ENCODE measurements around the gene GALNT13. TPM values are rescaled to one million over a fixed set of nuclear protein-coding genes. Genes with fewer than 3 reads are reported as not detected.
A peak's percentile ranks its signal among the peaks of the same experiment; 100 is the strongest.

Gene GALNT13
- total and polyA plus RNA-seq, 2 of the 13 experiments (the other 11 are each of a cell fraction or from before 2014, with no cell fraction given), result 1.3 to 5.0 TPM

GRCh38 chr2:154439156-154439555 is 567.4 kb downstream of the GALNT13 start (continued):
- TF ChIP-seq CTCF (CRISPR knock-in tag; IDR thresholded peaks at IDR 0.05) (peak; percentile 68), HNRNPUL1 (IDR thresholded peaks at IDR 0.05; ENCODE audit: low read depth, low read length) (0 out of 2 replicates have a peak, but pooled peaks have one; percentile 16)

- FAIRE-seq (no peak), DNase-seq (ENCODE audit: low spot score) (no peak), ATAC-seq (no peak)
- Histone ChIP-seq H3K4me1 (ENCODE audit: insufficient read depth, low read length) (peaks cover 34% of the 10 kb centered on the region), H2AFZ (ENCODE audit: low read length) (no peak overlapping the region), H3K4me3 (replicated peaks in 1 of 3; ENCODE audit: insufficient read depth in 1 of 3, low read depth in 2 of 3, low read length in 3 of 3) (no peak overlapping the region), H3K27ac (ENCODE audit: extremely low read length, insufficient read depth, low read length) (no peak overlapping the region), H3K4me2 (ENCODE audit: low read depth, low read length) (no peak overlapping the region), H3K79me2 (ENCODE audit: insufficient read depth, low read length) (no peaks in the 10 kb centered on the region), H4K20me1 (ENCODE audit: insufficient read depth, low read length) (no peaks in the 10 kb centered on the region), H3K9ac (ENCODE audit: insufficient read depth, low read depth, low read length) (no peak overlapping the region), H3K27me3 (ENCODE audit: control insufficient read depth in 1 of 2, insufficient read depth in 2 of 2, low read length in 2 of 2) (no peaks in the 10 kb centered on the region), H3K36me3 (replicated peaks in 1 of 2; ENCODE audit: control insufficient read depth in 1 of 2, insufficient read depth in 2 of 2, low read length in 2 of 2) (no peaks in the 10 kb centered on the region), H3K9me3 (ENCODE audit: low read length) (no peaks in the 10 kb centered on the region)
- POLR2A ChIA-PET, result no interaction called here
- intact Hi-C loops (cut with micrococcal nuclease; ENCODE audit: unreplicated experiment), result no loop called here
- in situ Hi-C loops (cut with HindIII; ENCODE audit: extremely low pct_ligation_motif_present, low pct_unique_long_range_greater_than_20kb), result loop anchor here (25.0 kb wide), 1 partner anchor 768 kb away; no protein-coding TSS in a partner anchor
- CTCF ChIA-PET (ENCODE audit: low intra/inter-chr PET ratio, low total read pairs), result no interaction called here
- no TSS peak for BruUV-seq (replicated peaks)
- TF ChIP-seq HNRNPL (IDR thresholded peaks at IDR 0.05; ENCODE audit: low read depth, low read length) (no peak), SMAD1 (CRISPR knock-in tag; IDR thresholded peaks at IDR 0.05; ENCODE audit: borderline replicate concordance, low read depth) (no peak), ZNF121 (CRISPR knock-in tag; IDR thresholded peaks at IDR 0.05) (peak; percentile 89), ZFAT (CRISPR knock-in tag; conservative IDR thresholded peaks at IDR 0.05) (no peak), GLMP (CRISPR knock-in tag; IDR thresholded peaks at IDR 0.05; ENCODE audit: borderline replicate concordance) (no peak)
Measured at GRCh38 chr2:154443919-154444318, 572.2 kb downstream of the GALNT13 start.
